Measurements from ENCODE around the gene GHITM. TPM values are rescaled to one million over a fixed set of nuclear protein-coding genes. Genes with fewer than 3 reads are reported as not detected.
"Not testable (repeated sequence)": the region's sequence is repeated elsewhere in the genome, so short reads cannot be mapped to it uniquely, and the experiment has no call there.

The GHITM gene
- total and polyA plus RNA-seq, 4 donors, result 107 to 177 (median 123) TPM

- no peak for TF ChIP-seq CTCF (IDR thresholded peaks at IDR 0.05; ENCODE audit: control extremely low read depth, extremely low read depth)
- H3K4me1 ChIP-seq (ENCODE audit: control insufficient read depth in 5 of 5, insufficient read depth in 5 of 5, low read length in 5 of 5), result no peaks in the 10 kb centered on the region
- no peak for DNase-seq
- no peak overlapping the region for H3K27ac ChIP-seq (ENCODE audit: low read depth in 1 of 2, low read length in 1 of 2)
- H3K27me3 ChIP-seq (ENCODE audit: control insufficient read depth in 3 of 3, insufficient read depth in 3 of 3, low read length in 2 of 3), result no peaks in the 10 kb centered on the region
- H3K36me3 ChIP-seq (ENCODE audit: control insufficient read depth in 4 of 4, insufficient read depth in 4 of 4, low read length in 4 of 4), result no peaks in the 10 kb centered on the region
- 53 to 74% methylated on average over 2 of the region's 2 CpGs for WGBS, 2 donors
- no peak overlapping the region for H3K4me3 ChIP-seq
- H3K9me3 ChIP-seq (ENCODE audit: control insufficient read depth in 4 of 4, insufficient read depth in 3 of 4, low read length in 3 of 4), result peaks cover 0 to 8% (median 0%) of the 10 kb centered on the region in 4 donors
- ATAC-seq (ENCODE audit: insufficient read depth, low FRiP score), result no peak
- no peak overlapping the region for H3K9ac ChIP-seq (ENCODE audit: insufficient read depth in 1 of 2, low read length in 2 of 2)
These were observed 24.7 kb downstream of the GHITM start for GRCh38 chr10:84163996-84164395.

- Histone ChIP-seq H3K4me3 (no peak overlapping the region), H3K36me3 (ENCODE audit: control insufficient read depth in 4 of 4, insufficient read depth in 4 of 4, low read length in 4 of 4) (no peaks in the 10 kb centered on the region), H3K4me1 (ENCODE audit: control insufficient read depth in 5 of 5, insufficient read depth in 5 of 5, low read length in 5 of 5) (no peaks in the 10 kb centered on the region), H3K27ac (ENCODE audit: low read depth in 1 of 2, low read length in 1 of 2) (no peak overlapping the region), H3K9me3 (ENCODE audit: control insufficient read depth in 4 of 4, insufficient read depth in 3 of 4, low read length in 3 of 4) (peaks cover 0 to 8% (median 0%) of the 10 kb centered on the region in 4 donors), H3K9ac (ENCODE audit: insufficient read depth in 1 of 2, low read length in 2 of 2) (no peak overlapping the region), H3K27me3 (ENCODE audit: control insufficient read depth in 3 of 3, insufficient read depth in 3 of 3, low read length in 2 of 3) (no peaks in the 10 kb centered on the region)
- WGBS, 2 donors, result 32 to 47% methylated on average over 2 of the region's 2 CpGs
- DNase-seq (no peak), ATAC-seq (ENCODE audit: insufficient read depth, low FRiP score) (no peak)
- TF ChIP-seq CTCF (IDR thresholded peaks at IDR 0.05; ENCODE audit: control extremely low read depth, extremely low read depth), result no peak
These were observed 25.1 kb downstream of the GHITM start for GRCh38 chr10:84164442-84164841.

DNA sequence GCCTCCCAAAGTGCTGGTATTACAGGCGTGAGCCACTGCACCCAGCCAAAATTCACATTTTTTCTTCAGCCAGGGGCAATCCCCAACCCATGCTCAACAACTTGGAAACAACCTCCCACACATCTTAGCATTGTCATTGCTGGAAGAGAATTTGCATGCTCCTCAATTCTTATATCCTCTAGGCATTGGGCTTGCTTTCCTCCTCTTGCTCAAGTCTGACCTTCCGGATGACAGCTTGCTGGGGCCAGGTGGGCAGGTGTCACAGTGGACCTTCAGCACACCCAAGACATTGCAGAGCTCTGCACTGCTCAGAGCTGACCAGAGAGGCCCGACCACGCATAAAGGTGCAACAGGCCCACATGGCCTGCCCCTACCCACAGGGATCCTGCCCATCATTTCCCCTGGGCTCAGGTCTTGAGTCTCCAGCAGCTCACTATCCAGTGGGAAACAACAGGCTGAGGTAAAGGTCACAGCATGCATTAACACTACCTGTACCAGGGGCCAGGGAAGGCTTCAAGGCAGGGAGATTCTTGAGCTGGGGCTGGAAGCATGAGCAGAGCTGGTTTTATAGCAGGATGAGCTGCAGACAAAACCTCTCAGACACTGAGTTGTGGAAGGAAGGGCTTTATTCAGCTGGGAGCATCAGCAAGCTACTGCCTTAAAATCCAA is 27.4 kb downstream of the GHITM start:
- ATAC-seq (ENCODE audit: insufficient read depth, low FRiP score), result no peak

GRCh38 chr10:84167289-84167653 is 28.0 kb downstream of the GHITM start:
- not testable (repeated sequence) for H3K36me3 ChIP-seq (ENCODE audit: control insufficient read depth in 4 of 4, insufficient read depth in 4 of 4, low read length in 4 of 4); DNase-seq; H3K27me3 ChIP-seq (ENCODE audit: control insufficient read depth in 3 of 3, insufficient read depth in 3 of 3, low read length in 2 of 3); H3K27ac ChIP-seq (ENCODE audit: low read depth in 1 of 2, low read length in 1 of 2); H3K4me3 ChIP-seq; H3K9me3 ChIP-seq (ENCODE audit: control insufficient read depth in 4 of 4, insufficient read depth in 3 of 4, low read length in 3 of 4); H3K9ac ChIP-seq (ENCODE audit: insufficient read depth in 1 of 2, low read length in 2 of 2); H3K4me1 ChIP-seq (ENCODE audit: control insufficient read depth in 5 of 5, insufficient read depth in 5 of 5, low read length in 5 of 5); ATAC-seq (ENCODE audit: insufficient read depth, low FRiP score)
- 85 to 92% methylated on average over 2 of the region's 2 CpGs for WGBS, 2 donors

More for the DNA sequence above, 27.4 kb downstream of the GHITM start:
- H3K27me3 ChIP-seq (ENCODE audit: control insufficient read depth in 3 of 3, insufficient read depth in 3 of 3, low read length in 2 of 3), result no peaks in the 10 kb centered on the region
- no peaks in the 10 kb centered on the region for H3K36me3 ChIP-seq (ENCODE audit: control insufficient read depth in 4 of 4, insufficient read depth in 4 of 4, low read length in 4 of 4)
- H3K9ac ChIP-seq (ENCODE audit: insufficient read depth in 1 of 2, low read length in 2 of 2), result no peak overlapping the region
- no peak for TF ChIP-seq CTCF (IDR thresholded peaks at IDR 0.05; ENCODE audit: control extremely low read depth, extremely low read depth)
- 92 to 93% methylated on average over 4 of the region's 4 CpGs for whole genome bisulfite sequencing, 2 donors
- no peak for DNase-seq
- no peaks in the 10 kb centered on the region for H3K4me1 ChIP-seq (ENCODE audit: control insufficient read depth in 5 of 5, insufficient read depth in 5 of 5, low read length in 5 of 5)
- no peak overlapping the region for H3K27ac ChIP-seq (ENCODE audit: low read depth in 1 of 2, low read length in 1 of 2)
- peaks cover 0 to 7% (median 0%) of the 10 kb centered on the region in 4 donors for H3K9me3 ChIP-seq (ENCODE audit: control insufficient read depth in 4 of 4, insufficient read depth in 3 of 4, low read length in 3 of 4)
- H3K4me3 ChIP-seq, result no peak overlapping the region

DNA sequence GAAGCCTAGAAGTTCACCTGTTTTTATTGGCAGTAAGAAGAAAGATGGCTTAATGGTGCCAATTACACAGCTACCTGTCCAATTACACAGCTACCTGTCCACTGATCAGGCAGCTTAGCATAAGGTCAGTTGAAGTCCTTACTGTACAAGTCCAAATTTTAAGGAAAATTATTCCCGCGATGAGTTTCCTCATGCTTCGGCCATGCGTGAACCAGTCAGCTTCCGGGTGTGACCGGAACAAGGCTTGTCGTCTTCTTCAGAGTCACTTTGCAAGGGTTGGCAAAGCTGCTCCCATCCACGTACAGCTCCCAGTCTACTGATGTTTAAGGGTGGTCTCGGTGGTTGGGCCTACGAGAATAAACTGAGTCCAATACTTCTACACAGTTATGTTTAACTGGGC is 29.1 kb downstream of the GHITM start:
- H3K4me1 ChIP-seq (ENCODE audit: control insufficient read depth in 5 of 5, insufficient read depth in 5 of 5, low read length in 5 of 5); H3K27ac ChIP-seq (ENCODE audit: low read depth in 1 of 2, low read length in 1 of 2); H3K4me3 ChIP-seq; H3K9ac ChIP-seq (ENCODE audit: insufficient read depth in 1 of 2, low read length in 2 of 2); DNase-seq; ATAC-seq (ENCODE audit: insufficient read depth, low FRiP score); H3K9me3 ChIP-seq (ENCODE audit: control insufficient read depth in 4 of 4, insufficient read depth in 3 of 4, low read length in 3 of 4); H3K36me3 ChIP-seq (ENCODE audit: control insufficient read depth in 4 of 4, insufficient read depth in 4 of 4, low read length in 4 of 4); H3K27me3 ChIP-seq (ENCODE audit: control insufficient read depth in 3 of 3, insufficient read depth in 3 of 3, low read length in 2 of 3): not testable (repeated sequence)
- WGBS, 2 donors, result 95 to 97% methylated on average over 10 of the region's 10 CpGs

GRCh38 chr10:84171237-84171636 is 31.9 kb downstream of the GHITM start:
- H3K27me3 ChIP-seq (ENCODE audit: control insufficient read depth in 3 of 3, insufficient read depth in 3 of 3, low read length in 2 of 3); H3K36me3 ChIP-seq (ENCODE audit: control insufficient read depth in 4 of 4, insufficient read depth in 4 of 4, low read length in 4 of 4); ATAC-seq (ENCODE audit: insufficient read depth, low FRiP score); DNase-seq; H3K4me3 ChIP-seq; H3K9me3 ChIP-seq (ENCODE audit: control insufficient read depth in 4 of 4, insufficient read depth in 3 of 4, low read length in 3 of 4); H3K4me1 ChIP-seq (ENCODE audit: control insufficient read depth in 5 of 5, insufficient read depth in 5 of 5, low read length in 5 of 5); H3K27ac ChIP-seq (ENCODE audit: low read depth in 1 of 2, low read length in 1 of 2); H3K9ac ChIP-seq (ENCODE audit: insufficient read depth in 1 of 2, low read length in 2 of 2): not testable (repeated sequence)
- WGBS, 2 donors, result 84 to 93% methylated on average over 2 of the region's 2 CpGs
